Right cardiac atrium (tissue), 5 donors: ENCODE results near the gene STMN3. TPM values are rescaled to one million over a fixed set of nuclear protein-coding genes. Genes with fewer than 3 reads are reported as not detected.

Experiments used
- ATAC-seq, 2 donors: fragments of 200-7000 bp; cut with Tn5 transposase; one replicate each; pipeline versions ENCODE4 v1.8.0 to v1.9.1; 2020; ENCODE audit warnings: moderate library complexity in 2 of 2, mild to moderate bottlenecking in 1 of 2
- DNase-seq, 3 donors: peaks; one replicate each; pipeline ENCODE4 v3.0.0-alpha.2; 2020
- H3K27ac ChIP-seq: one replicate; pipeline ENCODE4 v1.5.1; 2013; ENCODE audit warnings: mild to moderate bottlenecking, low read length, control low read depth, moderate library complexity
- H3K27me3 ChIP-seq: one replicate; pipeline ENCODE4 v1.6.1; 2013; ENCODE audit not compliant: control insufficient read depth, insufficient read depth
- H3K4me1 ChIP-seq: one replicate; pipeline ENCODE4 v1.6.1; 2013; ENCODE audit warnings: low read length; ENCODE audit not compliant: control insufficient read depth, insufficient read depth
- H3K4me3 ChIP-seq: one replicate; pipeline ENCODE4 v1.5.1; 2013; ENCODE audit warnings: low read length, control low read depth
- H3K9me3 ChIP-seq: one replicate; pipeline ENCODE4 v1.6.1; 2013; ENCODE audit warnings: low read length; ENCODE audit not compliant: control insufficient read depth
- WGBS: extraction: QIAGEN DNeasy Blood & Tissue Kit; methylation state at CpG from one replicate; pipeline ENCODE4 v1.1.7; 2013; 5-methylcytosine and 5-hydroxymethylcytosine counted together
- intact Hi-C, 4 donors: fragments of 100-400 bp; cut with DNase I; formaldehyde crosslinking; loops; one replicate each; pipeline versions ENCODE4 v1.11.0 to v1.14.0; 2022 to 2023
- polyA plus RNA-seq: library from polyadenylated mRNA; stranded (reverse); fragments of 200-250 nt; gene quantifications from one replicate; pipeline ENCODE4 v1.2.3, GENCODE V29; 2013
- total RNA-seq, 4 donors: library from RNA; stranded (reverse); fragmentation: NEBNext Ultra II Directional; extraction: Animal tissue kit (Norgen Biotek cat#: 25700); gene quantifications; one replicate each; pipeline ENCODE4 v1.2.1, GENCODE V29; 2021
- donor health status: healthy with polysubstance abuse.
- donor health status: DM: no; HTN: yes; CAD: no.
- donor health status: DM: no; HTN: no; CAD: no.
- donor health status: DM: no; HTN: yes; CAD: no; lungs with severe emphysema.
- donor health status: DM: yes; HTN: yes; CAD: no.

The STMN3 gene
- total and polyA plus RNA-seq, 5 donors, result 4.0 to 9.3 (median 6.2) TPM

DNA sequence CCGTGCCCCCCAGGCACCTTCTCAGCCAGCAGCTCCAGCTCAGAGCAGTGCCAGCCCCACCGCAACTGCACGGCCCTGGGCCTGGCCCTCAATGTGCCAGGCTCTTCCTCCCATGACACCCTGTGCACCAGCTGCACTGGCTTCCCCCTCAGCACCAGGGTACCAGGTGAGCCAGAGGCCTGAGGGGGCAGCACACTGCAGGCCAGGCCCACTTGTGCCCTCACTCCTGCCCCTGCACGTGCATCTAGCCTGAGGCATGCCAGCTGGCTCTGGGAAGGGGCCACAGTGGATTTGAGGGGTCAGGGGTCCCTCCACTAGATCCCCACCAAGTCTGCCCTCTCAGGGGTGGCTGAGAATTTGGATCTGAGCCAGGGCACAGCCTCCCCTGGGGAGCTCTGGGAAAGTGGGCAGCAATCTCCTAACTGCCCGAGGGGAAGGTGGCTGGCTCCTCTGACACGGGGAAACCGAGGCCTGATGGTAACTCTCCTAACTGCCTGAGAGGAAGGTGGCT lies 44.2 kb upstream of the STMN3 start:
- WGBS, result 54% methylated on average over 7 of the region's 7 CpGs
- intact Hi-C loops, result no loop called here
- no peak overlapping the region for H3K4me3 ChIP-seq
- no peaks in the 10 kb centered on the region for H3K9me3 ChIP-seq
- H3K4me1 ChIP-seq, result no peaks in the 10 kb centered on the region
- H3K27ac ChIP-seq, result no peak overlapping the region
- ATAC-seq (no peak), DNase-seq (peak in 2 of 3 donors; percentile 43 to 64)
- H3K27me3 ChIP-seq, result no peaks in the 10 kb centered on the region

DNA sequence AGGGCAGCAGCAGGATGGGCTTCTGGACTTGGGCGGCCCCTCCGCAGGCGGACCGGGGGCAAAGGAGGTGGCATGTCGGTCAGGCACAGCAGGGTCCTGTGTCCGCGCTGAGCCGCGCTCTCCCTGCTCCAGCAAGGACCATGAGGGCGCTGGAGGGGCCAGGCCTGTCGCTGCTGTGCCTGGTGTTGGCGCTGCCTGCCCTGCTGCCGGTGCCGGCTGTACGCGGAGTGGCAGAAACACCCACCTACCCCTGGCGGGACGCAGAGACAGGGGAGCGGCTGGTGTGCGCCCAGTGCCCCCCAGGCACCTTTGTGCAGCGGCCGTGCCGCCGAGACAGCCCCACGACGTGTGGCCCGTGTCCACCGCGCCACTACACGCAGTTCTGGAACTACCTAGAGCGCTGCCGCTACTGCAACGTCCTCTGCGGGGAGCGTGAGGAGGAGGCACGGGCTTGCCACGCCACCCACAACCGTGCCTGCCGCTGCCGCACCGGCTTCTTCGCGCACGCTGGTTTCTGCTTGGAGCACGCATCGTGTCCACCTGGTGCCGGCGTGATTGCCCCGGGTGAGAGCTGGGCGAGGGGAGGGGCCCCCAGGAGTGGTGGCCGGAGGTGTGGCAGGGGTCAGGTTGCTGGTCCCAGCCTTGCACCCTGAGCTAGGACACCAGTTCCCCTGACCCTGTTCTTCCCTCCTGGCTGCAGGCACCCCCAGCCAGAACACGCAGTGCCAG lies 43.6 kb upstream of the STMN3 start, which contains the start of gene TNFRSF6B:
Gene TNFRSF6B, plus strand, starts transcription at position 25 of the 729 bp plus-strand sequence. Its CDS starts 116 bp downstream, at position 141.
- H3K4me1 ChIP-seq, result no peaks in the 10 kb centered on the region
- H3K4me3 ChIP-seq, result no peak within 1 kb of the TSS
- ATAC-seq (peak; percentile 0 to 3), DNase-seq (peak in 2 of 3 donors; percentile 71 to 73)
- no peaks in the 10 kb centered on the region for H3K27me3 ChIP-seq
- H3K9me3 ChIP-seq, result no peaks in the 10 kb centered on the region
- WGBS, result 28% methylated on average over 52 of the region's 52 CpGs
- intact Hi-C loops, result no loop called here
- no peak within 1 kb of the TSS for H3K27ac ChIP-seq

DNA sequence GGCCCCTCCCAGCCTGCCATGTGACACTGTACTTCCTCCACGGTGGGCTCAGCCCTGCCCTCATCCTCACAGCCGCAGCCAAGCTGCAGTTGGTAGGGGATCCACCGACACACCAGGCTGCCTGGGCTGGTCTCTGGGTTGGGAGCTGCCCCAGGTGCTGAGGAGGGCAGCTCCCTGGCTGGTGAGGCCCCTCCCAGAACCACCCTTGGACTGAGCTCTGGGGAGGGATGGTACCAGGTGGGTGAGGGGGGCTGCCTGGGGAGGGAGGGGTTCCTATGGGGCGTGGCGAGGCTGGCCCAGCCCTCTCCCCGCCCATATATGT lies 43.0 kb upstream of the STMN3 start:
- intact Hi-C loops, result no loop called here
- Histone ChIP-seq H3K27me3 (no peaks in the 10 kb centered on the region), H3K4me3 (no peak overlapping the region), H3K9me3 (no peaks in the 10 kb centered on the region), H3K27ac (no peak overlapping the region), H3K4me1 (no peaks in the 10 kb centered on the region)
- peak; percentile 18 to 20 for ATAC-seq
- WGBS, result 32% methylated on average over 6 of the region's 6 CpGs
- DNase-seq, result peak in 2 of 3 donors; percentile 59 to 65

DNA sequence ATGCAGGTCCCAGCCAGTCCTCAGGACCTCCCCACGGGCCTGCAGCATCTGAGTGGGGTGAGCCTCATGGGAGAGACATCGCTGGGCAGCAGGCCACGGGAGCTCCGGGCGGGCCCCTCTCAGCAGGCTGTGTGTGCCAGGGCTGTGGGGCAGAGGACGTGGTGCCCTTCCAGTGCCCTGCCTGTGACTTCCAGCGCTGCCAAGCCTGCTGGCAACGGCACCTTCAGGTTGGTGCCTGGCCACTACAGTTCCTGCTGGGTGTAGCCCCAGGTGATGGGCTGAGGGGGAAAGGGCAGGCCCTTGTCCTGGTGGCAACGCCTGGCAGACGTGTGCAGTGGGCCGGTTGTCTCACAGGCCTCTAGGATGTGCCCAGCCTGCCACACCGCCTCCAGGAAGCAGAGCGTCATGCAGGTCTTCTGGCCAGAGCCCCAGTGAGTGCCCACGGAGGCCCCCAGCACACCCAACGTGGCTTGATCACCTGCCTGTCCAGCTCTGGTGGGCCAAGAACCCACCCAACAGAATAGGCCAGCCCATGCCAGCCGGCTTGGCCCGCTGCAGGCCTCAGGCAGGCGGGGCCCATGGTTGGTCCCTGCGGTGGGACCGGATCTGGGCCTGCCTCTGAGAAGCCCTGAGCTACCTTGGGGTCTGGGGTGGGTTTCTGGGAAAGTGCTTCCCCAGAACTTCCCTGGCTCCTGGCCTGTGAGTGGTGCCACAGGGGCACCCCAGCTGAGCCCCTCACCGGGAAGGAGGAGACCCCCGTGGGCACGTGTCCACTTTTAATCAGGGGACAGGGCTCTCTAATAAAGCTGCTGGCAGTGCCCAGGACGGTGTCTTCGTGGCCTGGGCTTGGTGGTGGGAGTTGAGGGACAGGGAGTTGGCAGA lies 42.4 kb upstream of the STMN3 start:
- H3K4me3 ChIP-seq, result no peak overlapping the region
- ATAC-seq, result peak; percentile 7 to 36
- intact Hi-C loops, result no loop called here
- DNase-seq, result peak; percentile 50 to 85 (median 76)
- no peaks in the 10 kb centered on the region for H3K9me3 ChIP-seq
- WGBS, result 76% methylated on average over 25 of the region's 25 CpGs
- H3K27ac ChIP-seq, result no peak overlapping the region
- no peaks in the 10 kb centered on the region for H3K4me1 ChIP-seq
- H3K27me3 ChIP-seq, result no peaks in the 10 kb centered on the region

DNA sequence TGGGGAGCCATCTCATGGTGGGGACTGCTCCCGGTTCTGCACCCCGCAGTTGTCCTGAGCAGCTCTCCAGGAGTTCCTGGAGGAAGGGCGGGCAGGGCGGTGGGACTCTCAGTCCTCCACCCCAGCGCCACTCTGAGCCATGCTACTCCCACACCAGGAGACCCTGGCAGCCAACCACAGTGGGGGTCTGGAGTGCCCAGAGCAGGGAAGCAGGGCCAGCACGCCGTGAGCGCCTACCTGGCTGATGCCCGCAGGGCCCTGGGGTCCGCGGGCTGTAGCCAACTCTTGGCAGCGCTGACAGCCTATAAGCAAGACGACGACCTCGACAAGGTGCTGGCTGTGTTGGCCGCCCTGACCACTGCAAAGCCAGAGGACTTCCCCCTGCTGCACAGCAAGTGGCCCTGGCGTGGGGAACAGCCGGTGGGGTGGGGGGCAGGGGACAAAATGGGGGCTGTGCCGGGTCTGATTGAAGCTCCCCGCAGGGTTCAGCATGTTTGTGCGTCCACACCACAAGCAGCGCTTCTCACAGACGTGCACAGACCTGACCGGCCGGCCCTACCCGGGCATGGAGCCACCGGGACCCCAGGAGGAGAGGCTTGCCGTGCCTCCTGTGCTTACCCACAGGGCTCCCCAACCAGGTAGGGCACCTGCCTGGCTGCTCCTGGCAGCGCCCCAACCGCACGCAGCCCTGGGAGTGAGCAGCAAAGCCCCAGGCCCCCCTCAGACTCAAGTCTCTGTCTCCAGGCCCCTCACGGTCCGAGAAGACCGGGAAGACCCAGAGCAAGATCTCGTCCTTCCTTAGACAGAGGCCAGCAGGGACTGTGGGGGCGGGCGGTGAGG lies 41.6 kb upstream of the STMN3 start:
- H3K9me3 ChIP-seq, result no peaks in the 10 kb centered on the region
- 92% methylated on average over 37 of the region's 37 CpGs for WGBS
- H3K27me3 ChIP-seq, result no peaks in the 10 kb centered on the region
- H3K4me3 ChIP-seq, result no peak overlapping the region
- ATAC-seq, result no peak
- DNase-seq, result peak in 2 of 3 donors; percentile 54 to 63
- no peaks in the 10 kb centered on the region for H3K4me1 ChIP-seq
- H3K27ac ChIP-seq, result no peak overlapping the region
- intact Hi-C loops, result no loop called here

- WGBS, result 94% methylated on average over 21 of the region's 21 CpGs
- Histone ChIP-seq H3K4me1 (no peaks in the 10 kb centered on the region), H3K27ac (no peak overlapping the region), H3K4me3 (no peak overlapping the region), H3K27me3 (no peaks in the 10 kb centered on the region), H3K9me3 (no peaks in the 10 kb centered on the region)
- ATAC-seq (no peak), DNase-seq (peak in 2 of 3 donors; percentile 9 to 29)
- intact Hi-C loops, result no loop called here
Observed at GRCh38 chr20:63693733-63694583, 40.7 kb upstream of the STMN3 start.

GRCh38 chr20:63693083-63693732 lies 40.0 kb upstream of the STMN3 start:
- peak; percentile 21 to 65 (median 57) for DNase-seq
- Histone ChIP-seq H3K9me3 (no peaks in the 10 kb centered on the region), H3K4me3 (no peak overlapping the region), H3K27me3 (no peaks in the 10 kb centered on the region), H3K27ac (no peak overlapping the region), H3K4me1 (no peaks in the 10 kb centered on the region)
- intact Hi-C loops, result no loop called here
- ATAC-seq, result no peak
- 76% methylated on average over 10 of the region's 10 CpGs for WGBS

GRCh38 chr20:63692436-63693082 lies 39.3 kb upstream of the STMN3 start:
- intact Hi-C loops, result no loop called here
- peaks cover under 1% of the 10 kb centered on the region for H3K4me1 ChIP-seq
- ATAC-seq (no peak), DNase-seq (peak; percentile 24 to 72 (median 57))
- 68% methylated on average over 20 of the region's 20 CpGs for WGBS
- no peaks in the 10 kb centered on the region for H3K9me3 ChIP-seq
- no peak overlapping the region for H3K27ac ChIP-seq
- H3K4me3 ChIP-seq, result no peak overlapping the region
- H3K27me3 ChIP-seq, result no peaks in the 10 kb centered on the region

GRCh38 chr20:63691711-63692435 lies 38.6 kb upstream of the STMN3 start:
- intact Hi-C loops, result no loop called here
- ATAC-seq (no peak), DNase-seq (peak; percentile 25 to 58 (median 53))
- Histone ChIP-seq H3K4me1 (peaks cover 6% of the 10 kb centered on the region), H3K9me3 (no peaks in the 10 kb centered on the region), H3K27ac (no peak overlapping the region), H3K4me3 (no peak overlapping the region), H3K27me3 (no peaks in the 10 kb centered on the region)
- 80% methylated on average over 21 of the region's 21 CpGs for WGBS
